ENCODE data around the gene RGL2. TPM values are rescaled to one million over a fixed set of nuclear protein-coding genes. Genes with fewer than 3 reads are reported as not detected.

Gene RGL2
- total RNA-seq, 2 donors from 2014 or later = 23.0 to 36.9 TPM

GRCh38 chr6:33273924-33274902 is 24.5 kb downstream of the RGL2 start:
- Histone ChIP-seq H3K36me3 (peaks cover 36% of the 10 kb centered on the region), H3K9me3 (no peaks in the 10 kb centered on the region), H3K4me3 (no peak overlapping the region), H3K27ac (no peak overlapping the region), H3K27me3 (no peaks in the 10 kb centered on the region), H3K4me1 (peaks cover 0 to 65% of the 10 kb centered on the region in 2 donors)
- DNase-seq (ENCODE audit: low spot score) = no peak
- TF ChIP-seq CTCF (IDR thresholded peaks at IDR 0.05) = no peak

- peak overlapping the region in 1 of 2 donors; percentile 66 for H3K4me3 ChIP-seq
- H3K9me3 ChIP-seq = no peaks in the 10 kb centered on the region
- peaks cover 42% of the 10 kb centered on the region for H3K36me3 ChIP-seq
- DNase-seq (ENCODE audit: low spot score) = no peak
- H3K4me1 ChIP-seq = peaks cover 0 to 58% of the 10 kb centered on the region in 2 donors
- H3K27me3 ChIP-seq = no peaks in the 10 kb centered on the region
- H3K27ac ChIP-seq = no peak overlapping the region
- TF ChIP-seq CTCF (IDR thresholded peaks at IDR 0.05) = no peak
Measured at GRCh38 chr6:33273129-33273923, 25.4 kb downstream of the RGL2 start.

- H3K27ac ChIP-seq = peak overlapping the region; percentile 86 to 87
- H3K4me1 ChIP-seq = peaks cover 0 to 50% of the 10 kb centered on the region in 2 donors
- peaks cover 50% of the 10 kb centered on the region for H3K36me3 ChIP-seq
- no peak for DNase-seq (ENCODE audit: low spot score)
- no peaks in the 10 kb centered on the region for H3K27me3 ChIP-seq
- peak overlapping the region; percentile 66 to 74 for H3K4me3 ChIP-seq
- no peaks in the 10 kb centered on the region for H3K9me3 ChIP-seq
- no peak for TF ChIP-seq CTCF (IDR thresholded peaks at IDR 0.05)
Measured at GRCh38 chr6:33272275-33273128, 26.2 kb downstream of the RGL2 start.

- TF ChIP-seq CTCF (IDR thresholded peaks at IDR 0.05) = no peak
Measured at GRCh38 chr6:33271468-33272274, 27.1 kb downstream of the RGL2 start, which contains the start of the genes RPS18 and VPS52. TSS of gene RPS18 (plus strand) at chr6:33272075. CDS start at chr6:33272120, 45 bp downstream. TSS of gene VPS52 (minus strand) at chr6:33271876. CDS start at chr6:33271675, 201 bp downstream.

More at GRCh38 chr6:33271468-33272274, 27.1 kb downstream of the RGL2 start, which contains the start of the genes RPS18 and VPS52:
- Histone ChIP-seq H3K9me3 (no peaks in the 10 kb centered on the region), H3K4me1 (peaks cover 0 to 47% of the 10 kb centered on the region in 2 donors), H3K36me3 (peaks cover 57% of the 10 kb centered on the region), H3K27ac (peak within 1 kb of the TSS; percentile 86 to 87), H3K27me3 (no peaks in the 10 kb centered on the region), H3K4me3 (peak within 1 kb of the TSS; percentile 66 to 74)
- DNase-seq (ENCODE audit: low spot score) = peak; percentile 99

Measured in right atrium auricular region (tissue), 2 donors.